Measurements from ENCODE around the gene ITSN1.

ITSN1 gene

DNA sequence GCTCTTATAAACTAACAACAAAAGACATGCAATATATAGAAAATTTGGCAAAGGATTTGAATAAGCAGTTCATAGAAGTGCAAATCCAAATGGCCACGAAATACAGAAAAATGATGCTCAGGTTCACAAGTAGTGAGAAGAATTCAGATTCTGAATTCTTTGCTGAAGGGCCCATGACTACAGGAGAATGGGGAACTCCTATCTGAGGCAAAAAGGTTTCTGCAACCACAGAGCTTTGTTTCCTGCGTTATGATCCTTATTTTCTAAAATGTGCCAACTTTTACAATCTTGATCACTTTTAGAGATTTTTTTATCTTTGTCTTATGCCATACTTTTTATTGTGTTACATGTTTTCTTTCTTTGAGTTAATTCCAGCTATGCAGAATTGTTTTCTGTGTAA lies 91.3 kb downstream of the ITSN1 start:
- DNase-seq, result peak; percentile 25

GRCh38 chr21:33734291-33734690 lies 92.0 kb downstream of the ITSN1 start:
- DNase-seq, result no peak

GRCh38 chr21:33734818-33735217 lies 92.5 kb downstream of the ITSN1 start:
- no peak for DNase-seq

DNA sequence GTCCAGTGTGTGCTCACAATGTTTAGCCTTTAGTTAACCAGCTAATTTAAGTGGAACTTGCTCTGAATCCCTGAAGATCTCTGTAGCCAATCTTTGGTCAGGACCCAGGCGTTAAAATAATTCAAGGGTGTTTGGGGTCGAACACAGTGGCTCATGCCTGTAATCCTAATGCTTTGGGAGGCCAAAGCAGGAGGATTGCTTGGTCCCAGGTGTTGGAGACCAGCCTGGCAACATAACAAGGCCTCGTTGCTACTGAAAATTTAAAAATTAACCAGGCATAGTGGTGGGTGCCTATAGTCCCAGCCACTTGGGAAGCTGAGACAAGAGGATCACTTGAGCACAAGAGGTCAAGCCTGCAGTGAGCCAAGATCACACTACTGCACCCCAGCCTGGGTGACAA lies 94.3 kb downstream of the ITSN1 start:
- DNase-seq, result no peak

- DNase-seq, result no peak
These were observed 97.4 kb downstream of the ITSN1 start for GRCh38 chr21:33739701-33740100.

DNA sequence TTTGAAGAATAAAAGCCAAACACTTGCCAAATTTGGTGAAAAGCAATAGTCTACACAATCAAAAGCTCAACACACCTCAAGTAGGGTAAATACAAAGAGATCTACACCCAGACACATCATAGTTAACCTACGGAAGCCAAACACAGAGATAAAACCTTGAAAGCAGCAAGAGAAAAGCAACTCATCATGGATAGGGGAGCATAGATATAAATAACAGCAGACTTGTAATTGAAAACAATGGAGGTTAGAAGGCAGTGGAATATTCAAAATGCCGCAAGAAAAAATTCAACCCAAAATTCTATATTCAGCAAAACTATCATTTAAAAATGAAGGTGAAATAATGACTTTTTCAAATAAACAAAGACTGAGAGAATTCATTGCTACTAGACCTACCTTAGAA lies 105.1 kb downstream of the ITSN1 start:
- DNase-seq, result no peak

DNA sequence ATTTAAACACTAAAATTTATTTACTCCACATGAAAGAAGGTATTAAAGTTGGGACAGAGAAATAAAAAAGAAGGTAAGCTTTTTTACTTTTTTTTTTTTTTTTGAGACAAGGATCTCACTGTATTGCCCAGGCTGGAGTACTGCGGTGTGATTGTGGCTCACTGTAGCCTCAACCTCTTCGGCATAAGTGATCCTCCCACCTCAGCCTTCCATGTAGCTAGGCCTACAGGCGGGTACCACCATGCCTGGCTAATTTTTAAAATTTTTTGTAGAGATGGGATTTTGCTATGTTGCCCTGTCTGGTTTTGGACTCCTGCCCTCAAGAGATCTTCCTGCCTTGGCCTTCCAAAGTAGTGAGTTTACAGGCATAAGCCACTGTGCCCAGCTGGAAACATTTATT lies 106.6 kb downstream of the ITSN1 start:
- DNase-seq, result no peak

DNA sequence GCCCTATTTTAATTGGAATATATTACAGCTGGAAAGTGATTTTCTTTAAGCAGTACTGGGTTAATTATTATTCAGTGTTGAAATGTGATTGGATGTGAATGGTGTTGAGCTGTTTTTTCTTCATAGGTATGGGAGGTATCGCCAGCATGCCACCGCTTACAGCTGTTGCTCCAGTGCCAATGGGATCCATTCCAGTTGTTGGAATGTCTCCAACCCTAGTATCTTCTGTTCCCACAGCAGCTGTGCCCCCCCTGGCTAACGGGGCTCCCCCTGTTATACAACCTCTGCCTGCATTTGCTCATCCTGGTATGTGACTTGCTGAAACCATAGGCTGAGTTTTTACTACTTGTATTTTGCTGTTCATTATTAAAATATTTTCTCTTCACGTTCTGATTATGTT lies 107.7 kb downstream of the ITSN1 start:
- DNase-seq, result no peak

- DNase-seq, result peak; percentile 94
These were observed 108.8 kb downstream of the ITSN1 start for GRCh38 chr21:33751120-33751519.

DNA sequence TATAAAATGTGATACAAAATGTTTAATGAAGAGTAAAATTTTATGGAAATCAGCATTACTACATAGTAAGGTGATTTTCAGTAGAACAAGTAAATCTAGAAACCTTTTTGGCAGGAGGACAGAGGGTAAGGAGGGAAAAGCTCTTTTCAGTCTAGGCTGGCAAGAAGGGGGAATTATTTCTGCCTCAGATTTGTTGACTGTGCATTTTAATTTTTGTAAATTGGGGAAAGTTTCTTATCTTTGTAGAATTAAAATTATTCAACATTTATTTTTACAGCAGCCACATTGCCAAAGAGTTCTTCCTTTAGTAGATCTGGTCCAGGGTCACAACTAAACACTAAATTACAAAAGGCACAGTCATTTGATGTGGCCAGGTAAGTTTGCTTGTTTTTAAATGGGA lies 109.2 kb downstream of the ITSN1 start:
- DNase-seq, result no peak

- DNase-seq, result no peak
These were observed 110.0 kb downstream of the ITSN1 start for GRCh38 chr21:33752260-33752659.

DNA sequence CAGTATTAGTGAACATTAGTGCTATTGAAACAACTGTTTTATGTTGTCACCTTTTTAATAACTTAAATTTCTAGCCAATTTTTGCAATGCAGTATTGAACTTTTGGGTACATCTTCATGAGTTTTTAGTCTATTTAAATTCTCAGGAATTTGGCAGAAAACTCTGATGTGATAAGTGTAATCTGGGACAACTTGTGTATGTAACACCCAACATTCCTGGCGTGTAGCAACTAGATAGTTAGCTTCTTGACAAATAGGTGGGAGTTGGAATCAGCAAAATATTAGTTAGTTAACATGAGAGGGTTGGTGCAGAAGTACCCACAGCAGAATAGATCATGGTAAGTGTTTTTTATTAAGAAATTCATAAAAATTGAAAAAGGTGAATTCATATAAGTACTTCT lies 111.6 kb downstream of the ITSN1 start:
- no peak for DNase-seq

- no peak for DNase-seq
These were observed 112.2 kb downstream of the ITSN1 start for GRCh38 chr21:33754481-33754880.

GRCh38 chr21:33755354-33755753 lies 113.1 kb downstream of the ITSN1 start:
- peak; percentile 48 for DNase-seq

DNA sequence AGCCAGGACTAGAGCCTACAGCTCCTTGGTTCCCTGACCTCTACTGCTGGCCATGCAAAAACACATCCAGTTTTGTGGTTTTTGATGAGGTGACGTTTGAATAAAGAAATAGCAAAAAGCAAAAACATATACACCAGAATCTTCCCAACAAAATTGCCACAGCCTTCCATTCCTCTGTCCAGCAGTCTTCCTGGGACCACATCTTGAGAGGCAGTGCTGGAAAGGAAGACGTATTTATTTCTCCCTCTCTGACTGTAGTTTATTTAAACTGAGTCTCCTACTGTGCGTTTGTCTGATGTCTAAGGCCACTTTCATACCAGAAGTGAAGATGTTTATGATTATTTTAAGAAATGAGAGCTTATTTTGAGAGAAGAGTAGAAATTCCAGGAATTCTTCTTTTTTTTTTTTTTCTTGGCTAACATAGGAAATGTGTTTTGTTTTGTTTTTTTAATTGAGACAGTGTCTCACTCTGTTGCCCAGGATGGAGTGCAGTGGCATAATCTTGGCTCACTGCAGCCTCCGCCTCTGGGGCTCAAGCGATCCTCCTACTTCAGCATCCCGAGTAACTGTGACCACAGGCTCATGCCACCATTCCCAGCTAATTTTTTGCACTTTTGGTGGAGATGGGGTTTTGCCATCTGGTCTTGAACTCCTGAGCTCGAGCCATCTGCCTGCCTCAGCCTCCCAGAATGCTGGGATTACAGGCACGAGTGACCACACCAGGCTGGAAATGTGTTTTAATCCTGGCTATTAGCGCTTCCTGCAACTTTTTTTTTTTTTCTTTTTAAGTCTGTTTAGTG lies 118.5 kb downstream of the ITSN1 start:
- no peak for DNase-seq

DNA sequence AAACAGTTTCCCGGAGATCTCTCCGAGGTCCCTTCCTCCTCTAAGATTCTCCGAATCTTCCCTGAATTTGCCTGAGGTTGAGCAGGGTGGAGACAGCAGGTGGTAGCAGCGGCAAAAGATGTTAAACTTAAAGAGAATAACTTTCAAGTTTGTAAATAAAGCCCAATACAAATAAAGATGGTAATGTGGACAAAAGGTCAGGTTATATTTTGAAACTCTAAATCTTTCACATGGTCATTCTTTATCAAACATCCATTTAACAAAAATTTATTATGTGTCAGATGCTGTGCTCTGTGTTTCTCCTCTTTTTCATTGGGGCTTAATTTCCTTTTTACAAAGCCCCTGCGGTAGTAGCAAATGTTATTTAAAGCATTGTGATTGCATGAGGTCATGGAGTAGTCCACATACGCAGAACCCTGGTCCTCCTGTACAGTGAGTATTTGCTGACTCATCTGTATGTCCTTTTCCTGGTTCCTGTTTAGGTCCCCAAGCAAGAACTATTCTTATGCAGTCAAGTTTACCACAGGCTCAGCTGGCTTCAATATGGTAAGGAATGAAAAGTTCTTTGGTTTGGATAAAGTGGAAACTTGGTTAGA lies 119.2 kb downstream of the ITSN1 start:
- DNase-seq, result peak; percentile 89

DNA sequence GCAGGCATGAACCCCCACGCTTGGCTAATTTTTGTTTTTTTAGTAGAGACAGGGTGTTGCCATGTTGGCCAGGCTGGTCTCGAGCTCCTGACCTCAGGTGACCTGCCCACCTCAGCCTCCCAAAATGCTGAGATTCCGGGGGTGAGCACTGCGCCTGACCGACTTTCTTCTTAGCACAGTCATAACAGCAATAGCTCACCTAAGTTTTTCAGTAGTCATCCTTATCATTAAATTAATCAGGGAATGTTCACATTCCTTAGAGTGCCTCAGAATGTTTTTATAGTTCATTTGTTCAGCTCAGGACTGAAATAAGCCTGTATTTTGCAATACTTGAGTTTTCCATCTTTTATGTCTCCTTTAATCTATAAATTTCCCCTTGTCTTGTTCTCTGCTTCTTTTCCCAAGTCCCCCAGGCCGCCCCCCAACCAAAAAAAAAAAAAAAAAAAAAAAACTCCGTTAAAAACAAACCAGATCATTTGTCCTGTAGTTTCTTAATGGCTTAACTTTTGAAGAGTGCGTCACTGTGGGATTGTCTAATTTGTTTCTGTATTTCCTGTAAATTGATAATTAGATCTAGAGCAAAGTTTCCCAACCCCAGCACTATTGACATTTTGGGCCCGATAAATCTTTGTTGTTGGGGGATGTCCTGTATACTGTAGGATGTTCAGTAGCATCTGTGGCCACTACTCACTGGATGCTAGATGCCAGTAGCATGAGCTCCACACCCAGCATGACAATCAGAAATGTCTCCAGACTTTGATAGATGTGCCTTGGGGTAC lies 120.7 kb downstream of the ITSN1 start:
- DNase-seq, result no peak

- DNase-seq, result no peak
These were observed 121.2 kb downstream of the ITSN1 start for GRCh38 chr21:33763582-33763899.

- DNase-seq, result no peak
These were observed 124.9 kb downstream of the ITSN1 start for GRCh38 chr21:33767236-33767635.

- DNase-seq, result no peak
These were observed 125.7 kb downstream of the ITSN1 start for GRCh38 chr21:33767960-33768359.

DNA sequence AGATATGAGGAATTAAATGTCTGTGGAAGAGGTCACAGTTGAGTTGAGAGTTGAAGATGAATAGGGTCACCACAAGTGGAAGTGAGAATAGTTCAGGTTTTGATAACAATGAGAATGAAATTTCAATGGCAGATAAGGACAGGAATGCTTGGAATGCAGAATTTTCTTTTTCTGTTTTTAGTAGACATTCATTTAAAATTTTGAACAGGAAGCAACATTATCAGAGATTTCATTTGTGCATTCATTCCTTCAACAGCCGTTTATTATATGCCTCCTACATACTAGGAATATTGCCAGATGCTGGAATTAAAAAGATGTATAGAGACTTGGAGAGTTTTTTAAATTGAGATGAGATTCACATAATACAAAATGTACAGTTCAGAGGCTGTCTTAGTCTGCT lies 126.8 kb downstream of the ITSN1 start:
- DNase-seq, result no peak

GRCh38 chr21:33770542-33770941 lies 128.2 kb downstream of the ITSN1 start:
- no peak for DNase-seq

DNA sequence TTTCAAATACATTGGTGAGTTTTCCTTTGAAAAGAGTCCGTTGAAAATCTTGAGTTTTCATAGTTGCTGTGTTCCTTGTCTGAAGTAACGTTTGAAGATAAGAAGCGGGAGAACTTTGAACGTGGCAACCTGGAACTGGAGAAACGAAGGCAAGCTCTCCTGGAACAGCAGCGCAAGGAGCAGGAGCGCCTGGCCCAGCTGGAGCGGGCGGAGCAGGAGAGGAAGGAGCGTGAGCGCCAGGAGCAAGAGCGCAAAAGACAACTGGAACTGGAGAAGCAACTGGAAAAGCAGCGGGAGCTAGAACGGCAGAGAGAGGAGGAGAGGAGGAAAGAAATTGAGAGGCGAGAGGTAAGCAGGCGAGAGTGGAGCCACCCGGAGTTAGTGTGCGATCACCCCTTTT lies 129.7 kb downstream of the ITSN1 start:
- no peak for DNase-seq

- no peak for DNase-seq
These were observed 132.2 kb downstream of the ITSN1 start for GRCh38 chr21:33774551-33774950.
